A549 (cell line): ENCODE results near the gene SLC36A3. TPM values are rescaled to one million over a fixed set of nuclear protein-coding genes. Genes with fewer than 3 reads are reported as not detected.

Source experiments
- ATAC-seq, 2 experiments: fragments of 200-7000 bp in 1 of 2; fragments of >200 bp in 1 of 2; cut with Nextera tagmentation in 1 of 2; cut with Tn5 transposase in 1 of 2; 3 replicates each; pipeline versions ENCODE4 v1.8.0 to v1.9.1; 2018 to 2020; ENCODE audit warnings: mild to moderate bottlenecking in 1 of 2, moderate library complexity in 1 of 2
- CTCF ChIA-PET: fragments of 300-600 bp; sonication (Branson Sonifier 250); formaldehyde crosslinking; extraction: SDS; loops from one replicate; lab custom pipeline; 2021; ENCODE audit warnings: antibody characterized with exemption, inconsistent platforms; lab: Yijun Ruan, JAX
- POLR2A ChIA-PET: fragments of 350-600 bp; formaldehyde crosslinking; extraction: SDS; loops from one replicate; lab custom pipeline; 2021; ENCODE audit warnings: antibody characterized with exemption, inconsistent platforms; lab: Yijun Ruan, JAX
- DNase-seq, 2 experiments: peaks; one replicate each; pipeline versions ENCODE4 v3.0.0 to v3.0.0-alpha.2; 2011 to 2016; ENCODE audit warnings: low read depth in 1 of 2, low spot score in 1 of 2
- FAIRE-seq: peaks from 2 replicates; lab custom pipeline; 2011; peaks lifted over from hg19 to GRCh38; lab: Jason Lieb, UNC
- H3K27ac ChIP-seq, 2 experiments: fragments of >200 bp; sonication (Bioruptor Twin); formaldehyde crosslinking; 3 replicates each; pipeline ENCODE4 v1.5.1; 2016 to 2017
- H3K4me1 ChIP-seq: fragments of >200 bp; sonication (Bioruptor Twin); formaldehyde crosslinking; 3 replicates; pipeline ENCODE4 v1.6.1; 2016
- H3K4me2 ChIP-seq: fragments of >200 bp; sonication (Bioruptor Twin); formaldehyde crosslinking; 3 replicates; pipeline ENCODE4 v1.6.1; 2016
- H3K4me3 ChIP-seq: fragments of >200 bp; sonication (Bioruptor Twin); formaldehyde crosslinking; 3 replicates; pipeline ENCODE4 v1.5.1; 2016
- H3K9me3 ChIP-seq: fragments of >200 bp; sonication (Bioruptor Twin); formaldehyde crosslinking; 3 replicates; pipeline ENCODE4 v1.6.1; 2016
- ATOH8 ChIP-seq: fragments of 250-450 bp; sonication (Bioruptor Pico); IDR thresholded peaks from 2 replicates; pipeline ENCODE4 v1.5.0; 2020; ENCODE audit warnings: low read depth, mild to moderate bottlenecking, moderate library complexity
- BCL3 ChIP-seq: fragments of >200 bp; sonication (Bioruptor Twin); formaldehyde crosslinking; IDR thresholded peaks from 3 replicates; pipeline ENCODE4 v1.6.1; 2016
- CBX8 ChIP-seq: fragments of 200-600 bp; sonication (generic); IDR thresholded peaks from 2 replicates; pipeline ENCODE4 v1.6.1; 2016
- CHD4 ChIP-seq: fragments of 200-600 bp; sonication (generic); IDR thresholded peaks from 2 replicates; pipeline ENCODE4 v1.6.1; 2016; ENCODE audit warnings: antibody characterized with exemption, mild to moderate bottlenecking, borderline replicate concordance
- E2F6 ChIP-seq: IDR thresholded peaks from 2 replicates; pipeline ENCODE4 v1.6.1; 2012; ENCODE audit warnings: low read depth, borderline replicate concordance
- ELK1 ChIP-seq: fragments of 150-350 bp; IDR thresholded peaks from 2 replicates; pipeline ENCODE4 v1.6.1; 2014; ENCODE audit warnings: low read depth, mild to moderate bottlenecking, low read length
- FOXS1 ChIP-seq: fragments of 250-450 bp; sonication (Bioruptor Pico); IDR thresholded peaks from 2 replicates; pipeline ENCODE4 v1.5.0; 2020; ENCODE audit warnings: mild to moderate bottlenecking, moderate library complexity
- HES2 ChIP-seq: fragments of >200 bp; sonication (Bioruptor Twin); formaldehyde crosslinking; IDR thresholded peaks from 2 replicates; pipeline ENCODE4 v1.6.1; 2016
- HMGXB4 ChIP-seq: fragments of 250-450 bp; sonication (Bioruptor Pico); IDR thresholded peaks from 2 replicates; pipeline ENCODE4 v1.5.0; 2021; ENCODE audit warnings: mild to moderate bottlenecking, moderate library complexity, borderline replicate concordance
- MAFK ChIP-seq: fragments of 450-650 bp; IDR thresholded peaks from 2 replicates; pipeline ENCODE4 v1.6.1; 2014; ENCODE audit not compliant: partially characterized antibody
- MAX ChIP-seq: IDR thresholded peaks from 2 replicates; pipeline ENCODE4 v1.6.1; 2012
- MAZ ChIP-seq: fragments of 150-350 bp; IDR thresholded peaks from 2 replicates; pipeline ENCODE4 v1.6.1; 2014; ENCODE audit warnings: antibody characterized with exemption, low read depth, low read length, borderline replicate concordance
- NPAS2 ChIP-seq: fragments of 250-450 bp; sonication (Bioruptor Pico); IDR thresholded peaks from 2 replicates; pipeline ENCODE4 v1.8.0; 2022; ENCODE audit warnings: mild to moderate bottlenecking, moderate library complexity, borderline replicate concordance
- NR3C1 ChIP-seq: fragments of >200 bp; sonication (Bioruptor Twin); formaldehyde crosslinking; IDR thresholded peaks from 3 replicates; pipeline ENCODE4 v1.6.1; 2017
- PBX3 ChIP-seq: IDR thresholded peaks from 2 replicates; pipeline ENCODE4 v1.6.1; 2012
- POLR2AphosphoS2 ChIP-seq: conservative IDR thresholded peaks from 2 replicates; pipeline ENCODE4 v1.6.1; 2012; ENCODE audit warnings: low read length, improper control_type of control experiment, inconsistent platforms
- RAD21 ChIP-seq, 2 experiments: fragments of >200 bp in 1 of 2; sonication (Bioruptor Twin) in 1 of 2; formaldehyde crosslinking in 1 of 2; IDR thresholded peaks in 1 of 2; conservative IDR thresholded peaks in 1 of 2; 2 replicates in 1 of 2; 3 replicates in 1 of 2; pipeline ENCODE4 v1.6.1; 2012 to 2018; ENCODE audit warnings: inconsistent platforms in 1 of 2
- RCOR1 ChIP-seq: fragments of 150-350 bp; IDR thresholded peaks from 2 replicates; pipeline ENCODE4 v1.6.1; 2014; ENCODE audit warnings: antibody characterized with exemption, low read length, low read depth
- SMC3 ChIP-seq: fragments of >200 bp; sonication (Bioruptor Twin); formaldehyde crosslinking; IDR thresholded peaks from 3 replicates; pipeline ENCODE4 v1.6.1; 2018; ENCODE audit warnings: inconsistent platforms
- TFCP2L1 ChIP-seq: fragments of 250-450 bp; sonication (Bioruptor Pico); IDR thresholded peaks from 2 replicates; pipeline ENCODE4 v1.5.0; 2021; ENCODE audit warnings: mild to moderate bottlenecking
- ZFP36 ChIP-seq: fragments of 450-650 bp; IDR thresholded peaks from 2 replicates; pipeline ENCODE4 v1.6.1; 2014; ENCODE audit warnings: borderline replicate concordance; ENCODE audit not compliant: partially characterized antibody
- ZSCAN20 ChIP-seq: fragments of 250-450 bp; sonication (Bioruptor Pico); IDR thresholded peaks from 2 replicates; pipeline ENCODE4 v1.8.0; 2022; ENCODE audit warnings: mild to moderate bottlenecking, moderate library complexity
- WGBS: methylation state at CpG from one replicate; pipeline ENCODE4 v1.1.6; 2017; ENCODE audit errors: missing lambda C conversion rate; 5-methylcytosine and 5-hydroxymethylcytosine counted together
- polyA plus RNA-seq, 4 experiments: library from polyadenylated mRNA; depleted of rRNA in 3 of 4; stranded (reverse); fragments of >200 nt; fragmentation: RNase III in 1 of 4; extraction: RNeasy Plus Mini Kit Qiagen cat#74134 plus additional on column Dnase treatment in 1 of 4; gene quantifications; 2 replicates in 3 of 4; 3 replicates in 1 of 4; pipeline ENCODE4 v1.2.3, GENCODE V29; 2011 to 2017

SLC36A3 gene
- polyA plus RNA-seq, 2 of the 4 experiments (the other 2 are of a cell fraction), result not detected

- CTCF ChIA-PET, result interaction anchor here (0.8 kb wide), 1 partner anchor 11 kb away, joined by 3 read pairs; no protein-coding TSS in a partner anchor
- TF ChIP-seq E2F6, result no peak
- no peak for TF ChIP-seq ELK1
- TF ChIP-seq HMGXB4 (CRISPR knock-in tag), result no peak
- no peak for TF ChIP-seq MAX
- TF ChIP-seq NPAS2 (CRISPR knock-in tag), result no peak
- TF ChIP-seq PBX3, result no peak
- TF ChIP-seq, all 56 proteins: peak for 0
- ATAC-seq (peak in 1 of 2 experiments; percentile 47; a peak in 1 of 6 replicates), FAIRE-seq (no peak), DNase-seq (no peak)
- Histone ChIP-seq H3K9me3 (no peaks in the 10 kb centered on the region), H3K4me1 (no peaks in the 10 kb centered on the region), H3K27ac (no peak overlapping the region), H3K4me2 (no peak overlapping the region), H3K4me3 (no peak overlapping the region)
- 21% methylated on average over 2 of the region's 2 CpGs for WGBS
- POLR2A ChIA-PET, result no interaction called here
Observed at GRCh38 chr5:151327585-151327984, 24.0 kb upstream of the SLC36A3 start.

GRCh38 chr5:151326266-151326665 is 22.7 kb upstream of the SLC36A3 start:
- DNase-seq (no peak), ATAC-seq (no peak), FAIRE-seq (no peak)
- no peaks in the 10 kb centered on the region for H3K9me3 ChIP-seq
- H3K4me1 ChIP-seq, result no peaks in the 10 kb centered on the region
- ChIA-PET POLR2A (no interaction called here), CTCF (interaction anchor here (0.6 kb wide), 1 partner anchor 200 kb away, joined by 5 read pairs; no protein-coding TSS in a partner anchor)
- no peak overlapping the region for H3K4me2 ChIP-seq
- no peak overlapping the region for H3K4me3 ChIP-seq
- TF ChIP-seq NR3C1, result no peak
- no peak for TF ChIP-seq MAX
- no peak for TF ChIP-seq CHD4
- no peak for TF ChIP-seq MAZ
- TF ChIP-seq BCL3, result no peak
- no peak for TF ChIP-seq HES2
- no peak for TF ChIP-seq ZFP36
- no peak for TF ChIP-seq E2F6
- no peak for TF ChIP-seq ATOH8 (CRISPR knock-in tag)
- no peak for TF ChIP-seq MAFK
- TF ChIP-seq RCOR1, result no peak
- no peak for TF ChIP-seq CBX8
- no peak for TF ChIP-seq FOXS1 (CRISPR knock-in tag)
- TF ChIP-seq SMC3, result no peak
- TF ChIP-seq POLR2AphosphoS2, result no peak
- no peak for TF ChIP-seq ZSCAN20
- no peak for TF ChIP-seq HMGXB4 (CRISPR knock-in tag)
- TF ChIP-seq RAD21 (conservative IDR thresholded peaks at IDR 0.05 in 1 of 2, IDR thresholded peaks at IDR 0.05 in 1 of 2), result no peak
- TF ChIP-seq TFCP2L1, result no peak
- H3K27ac ChIP-seq, result no peak overlapping the region
- 66% methylated on average over 3 of the region's 3 CpGs for WGBS
